Stimulated activated CD4-positive, alpha-beta T cell treated with anti-CD3 and anti-CD28 coated beads, Interleukin-12 subunit alpha, Interleukin-12 subunit beta, amount 100 ng/mL, for 48 hours (primary cell): ENCODE results near the gene CALML3.

Experiments used
- DNase-seq, 3 donors: peaks; one replicate each; pipeline ENCODE4 v3.0.0-alpha.2; 2020; ENCODE audit warnings: low read depth in 2 of 3, low spot score in 1 of 3

Gene CALML3

GRCh38 chr10:5490698-5491464, 33.9 kb upstream of the CALML3 start:
- DNase-seq = no peak

- no peak for DNase-seq
Measured at GRCh38 chr10:5491477-5491876, 33.3 kb upstream of the CALML3 start.

- no peak for DNase-seq
Measured at GRCh38 chr10:5492322-5492855, 32.4 kb upstream of the CALML3 start.

- DNase-seq = no peak
Measured at GRCh38 chr10:5492929-5493576, 31.7 kb upstream of the CALML3 start.

- DNase-seq = no peak
Measured at GRCh38 chr10:5493691-5494090, 31.1 kb upstream of the CALML3 start.

- no peak for DNase-seq
Measured at GRCh38 chr10:5494611-5495010, 30.1 kb upstream of the CALML3 start.

- DNase-seq = no peak
Measured at GRCh38 chr10:5496261-5497250, 28.2 kb upstream of the CALML3 start.

- DNase-seq = no peak
Measured at GRCh38 chr10:5497289-5497688, 27.5 kb upstream of the CALML3 start.

- no peak for DNase-seq
Measured at GRCh38 chr10:5497948-5498730, 26.6 kb upstream of the CALML3 start.

- no peak for DNase-seq
Measured at GRCh38 chr10:5498791-5499492, 25.8 kb upstream of the CALML3 start.

GRCh38 chr10:5499493-5500140, 25.1 kb upstream of the CALML3 start, which contains the start of gene CALML5:
Gene CALML5, minus strand, starts transcription at chr10:5499570. Its CDS starts 132 bp downstream, at chr10:5499438.
- no peak for DNase-seq

- no peak for DNase-seq
Measured at GRCh38 chr10:5500162-5500670, 24.5 kb upstream of the CALML3 start.

GRCh38 chr10:5500910-5501309, 23.9 kb upstream of the CALML3 start:
- no peak for DNase-seq

- no peak for DNase-seq
Measured at GRCh38 chr10:5502061-5502521, 22.7 kb upstream of the CALML3 start.

GRCh38 chr10:5502571-5503476, 21.9 kb upstream of the CALML3 start:
- no peak for DNase-seq

GRCh38 chr10:5503477-5503835, 21.3 kb upstream of the CALML3 start:
- no peak for DNase-seq

- DNase-seq = no peak
Measured at GRCh38 chr10:5504146-5505072, 20.4 kb upstream of the CALML3 start.
